A549 treated with GW870086 at 1 μM for 4 hours (cell line): ENCODE data around the gene PRKD2. TPM values are rescaled to one million over a fixed set of nuclear protein-coding genes. Genes with fewer than 3 reads are reported as not detected.

ENCODE experiments used
- total RNA-seq: library from RNA; stranded (reverse); fragments of 200-300 nt; extraction: Qiagen RNA extraction; gene quantifications from 5 replicates; pipeline ENCODE4 v1.2.3, GENCODE V29; 2022; ENCODE audit warnings: low read depth

Gene PRKD2
- 22.0 to 30.2 TPM (median 27.9 TPM) in 5 replicates for total RNA-seq

GRCh38 chr19:46717034-46717715 is at the start of gene PRKD2:
Gene PRKD2 (minus strand): TSS chr19:46717114. CDS start chr19:46716370, 744 bp downstream.

DNA sequence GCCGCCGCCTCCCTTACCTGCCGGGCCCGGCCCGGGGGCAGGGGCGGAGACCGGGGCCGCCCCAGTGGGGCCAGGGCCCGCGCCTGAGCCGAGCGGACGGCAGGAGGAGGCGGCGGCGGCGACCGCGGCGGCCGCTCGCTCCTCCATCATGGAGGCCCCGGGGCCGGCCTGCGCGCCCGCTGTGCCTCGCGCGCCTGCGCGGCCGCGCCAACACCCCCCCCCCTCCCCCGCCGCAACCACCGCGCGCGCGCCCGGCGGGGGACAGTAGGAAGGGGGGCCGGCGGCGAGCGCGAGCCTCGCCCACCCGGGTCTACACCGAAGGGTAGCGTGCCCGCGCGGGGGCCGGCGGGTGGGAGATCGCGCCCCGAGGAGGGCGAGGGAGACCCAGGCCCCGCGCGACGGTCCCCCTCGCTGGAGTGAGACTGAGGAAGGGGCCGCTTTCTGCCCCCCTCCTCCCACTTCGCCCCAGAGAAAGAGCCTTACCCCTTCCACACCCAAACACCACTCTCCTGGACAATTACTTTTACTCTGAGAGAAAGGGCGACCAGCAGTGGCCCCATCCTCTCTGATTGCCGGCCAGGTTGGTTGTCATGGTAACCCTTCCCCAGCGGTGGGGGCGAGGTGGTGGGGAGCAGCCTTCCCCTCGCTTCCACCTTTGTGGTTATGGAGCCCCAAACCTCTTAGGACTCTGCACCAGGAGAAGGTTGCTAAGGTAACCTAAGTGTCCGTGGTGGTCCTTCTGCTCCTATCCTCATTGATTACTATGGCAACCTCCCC is 29.6 kb upstream of the PRKD2 start, which contains the start of gene STRN4:
Gene STRN4 (minus strand): TSS at position 170 of the 777 bp plus-strand sequence. CDS start 20 bp downstream, at position 150.

DNA sequence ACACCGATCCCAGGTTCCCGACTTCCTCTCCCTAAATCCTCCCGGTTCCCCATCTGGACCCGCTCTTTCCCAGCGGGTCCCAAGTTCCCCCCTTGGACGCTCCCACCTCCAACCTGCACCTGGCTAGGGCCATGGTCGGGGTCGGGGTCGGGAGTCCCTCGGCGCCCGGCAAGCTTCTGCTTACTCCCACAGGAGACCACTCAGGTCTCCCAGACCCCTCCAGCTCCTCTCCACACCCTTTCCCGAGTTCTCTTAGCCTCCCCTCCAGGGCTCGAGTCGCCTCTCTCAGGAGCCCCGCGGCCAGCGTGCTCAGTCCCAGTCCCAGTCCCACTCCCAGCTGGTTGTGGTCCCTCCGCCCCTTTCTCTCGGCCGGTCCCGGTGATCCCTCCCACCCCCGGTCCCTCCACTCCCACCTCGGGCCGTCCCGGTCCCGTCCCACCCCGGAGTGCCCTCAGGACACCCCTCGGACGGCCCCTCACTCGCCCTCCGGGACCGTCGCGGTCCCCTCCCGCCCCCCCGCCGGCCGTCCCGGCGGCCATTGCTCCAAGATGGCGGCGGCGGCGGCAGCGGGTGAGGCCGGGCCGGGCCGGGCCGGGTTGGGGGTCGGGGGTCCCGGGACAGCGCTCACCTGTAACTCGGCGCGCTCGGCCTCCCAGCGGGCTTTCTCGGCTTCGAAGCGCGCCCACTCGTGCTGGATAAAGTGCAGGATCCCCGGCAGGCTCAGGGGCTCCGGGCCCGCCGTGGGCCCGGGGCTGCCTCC is 28.8 kb upstream of the PRKD2 start, which contains the start of gene FKRP:
Gene FKRP (plus strand): TSS at position 537 of the 760 bp plus-strand sequence. CDS start 9,394 bp downstream, outside the sequence.

GRCh38 chr19:46661020-46661731 is 55.7 kb downstream of the PRKD2 start, which contains the start of gene DACT3:
Gene DACT3 (minus strand): TSS chr19:46661182. CDS start chr19:46661064, 118 bp downstream.

DNA sequence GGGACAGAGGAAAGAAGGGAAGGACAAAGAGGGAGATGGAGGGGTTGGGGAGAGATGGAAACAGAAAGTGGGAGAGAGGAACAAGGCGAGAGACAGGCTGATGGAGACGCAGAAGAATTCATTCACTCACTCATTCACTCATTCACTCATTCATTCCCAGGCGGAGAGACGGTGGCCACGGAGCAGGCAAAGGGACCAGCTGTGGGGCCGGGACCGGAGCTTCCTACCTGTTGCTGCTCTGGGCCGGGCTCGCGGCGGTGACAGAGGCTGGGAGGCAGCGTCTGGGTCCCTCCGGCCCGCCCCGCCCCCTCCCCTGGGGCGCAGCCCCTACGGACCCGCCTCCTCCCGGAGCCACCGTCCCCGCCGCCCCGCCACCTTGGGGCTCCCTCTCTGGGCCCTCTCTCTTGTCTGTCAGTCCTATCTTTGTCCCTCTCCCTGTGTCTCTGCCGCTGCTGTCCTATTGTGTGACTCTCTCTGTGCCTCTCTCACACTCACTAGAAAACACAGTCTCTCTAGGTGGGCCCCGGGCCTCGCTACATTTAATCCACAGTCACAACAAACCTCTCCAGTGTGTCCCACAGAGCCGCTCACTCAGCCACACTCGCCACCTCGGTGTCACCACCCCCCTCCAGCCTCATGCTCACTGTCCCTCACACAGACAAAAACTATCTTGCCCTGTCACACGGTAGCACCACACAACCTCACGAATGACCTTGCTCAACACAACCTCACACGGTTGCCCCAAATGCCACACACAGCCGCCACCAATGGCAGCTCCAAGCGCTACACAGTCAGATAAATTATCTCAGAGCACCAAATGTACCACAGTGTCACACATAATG is 80.8 kb downstream of the PRKD2 start, which contains the start of gene GNG8:
Gene GNG8 (minus strand): TSS at position 283 of the 842 bp plus-strand sequence. CDS start 1,520 bp downstream, outside the sequence.

GRCh38 chr19:46624958-46625661 is 91.8 kb downstream of the PRKD2 start, which contains the start of gene PTGIR:
Gene PTGIR (minus strand): TSS chr19:46625089. CDS start chr19:46624225, 864 bp downstream.

Other genes with a start within 250 kb of the PRKD2 start
- 9.3 to 10.4 TPM (median 10.0 TPM) in 5 replicates for gene PNMA8A, start 245.6 kb downstream of the PRKD2 start, total RNA-seq
- not detected in 5 replicates for gene PNMA8B, start 221.2 kb downstream of the PRKD2 start, total RNA-seq
- gene CALM3, start 115.8 kb downstream of the PRKD2 start, total RNA-seq = 195 to 247 TPM (median 227 TPM) in 5 replicates
- 0.15 to 0.27 TPM in 2 of 5 replicates, not detected in the others for gene PTGIR, start 92.0 kb downstream of the PRKD2 start, total RNA-seq
- not detected in 5 replicates for gene GNG8, start 80.9 kb downstream of the PRKD2 start, total RNA-seq
- gene DACT3, start 55.9 kb downstream of the PRKD2 start, total RNA-seq = 0.15 to 0.26 TPM (median 0.22 TPM) in 5 replicates
- 17.6 to 20.8 TPM (median 19.2 TPM) in 5 replicates for gene FKRP, start 28.9 kb upstream of the PRKD2 start, total RNA-seq
- gene STRN4, start 29.3 kb upstream of the PRKD2 start, total RNA-seq = 72.8 to 90.7 TPM (median 85.6 TPM) in 5 replicates
- gene SLC1A5, start 71.5 kb upstream of the PRKD2 start, total RNA-seq = 207 to 256 TPM (median 226 TPM) in 5 replicates
- 243 to 332 TPM (median 307 TPM) in 5 replicates for gene AP2S1, start 133.7 kb upstream of the PRKD2 start, total RNA-seq
- 22.4 to 31.2 TPM (median 27.2 TPM) in 5 replicates for gene ARHGAP35, start 143.9 kb upstream of the PRKD2 start, total RNA-seq